ENCODE results near the gene CCDC192. TPM values are rescaled to one million over a fixed set of nuclear protein-coding genes. Genes with fewer than 3 reads are reported as not detected.

The CCDC192 gene
- total RNA-seq, 2 experiments from 2014 or later: not detected

DNA sequence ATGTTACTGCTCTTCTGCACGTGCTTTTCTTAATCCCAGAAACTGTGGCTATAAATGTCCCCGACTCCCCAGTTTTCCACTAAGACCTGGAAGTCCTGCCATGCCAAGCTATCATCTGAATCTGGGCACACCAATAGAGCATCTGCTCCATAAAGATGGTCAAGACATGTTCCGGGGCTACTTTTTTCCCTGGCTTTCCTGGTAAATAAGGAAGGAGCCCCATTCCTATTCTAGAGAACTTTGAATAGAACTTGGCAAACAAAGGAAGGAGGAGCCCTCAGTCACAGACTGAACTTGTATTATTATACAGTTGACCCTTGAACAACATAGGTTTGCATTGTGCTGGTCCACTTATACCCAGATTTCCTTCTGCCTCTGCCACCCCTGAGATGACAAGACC lies 182.9 kb downstream of the CCDC192 start:
- ChIA-PET POLR2A (no interaction called here), CTCF (no interaction called here)
- ATAC-seq (no peak), DNase-seq (no peak)
- Mint-ChIP-seq H3K9me3 (ENCODE audit: insufficient read depth) (no peaks in the 10 kb centered on the region), H3K27ac (no peak overlapping the region), H3K4me1 (ENCODE audit: low read depth) (no peaks in the 10 kb centered on the region), H3K4me3 (no peak overlapping the region), H3K27me3 (ENCODE audit: low read depth) (no peaks in the 10 kb centered on the region), H3K36me3 (ENCODE audit: low read depth) (no peaks in the 10 kb centered on the region)

DNA sequence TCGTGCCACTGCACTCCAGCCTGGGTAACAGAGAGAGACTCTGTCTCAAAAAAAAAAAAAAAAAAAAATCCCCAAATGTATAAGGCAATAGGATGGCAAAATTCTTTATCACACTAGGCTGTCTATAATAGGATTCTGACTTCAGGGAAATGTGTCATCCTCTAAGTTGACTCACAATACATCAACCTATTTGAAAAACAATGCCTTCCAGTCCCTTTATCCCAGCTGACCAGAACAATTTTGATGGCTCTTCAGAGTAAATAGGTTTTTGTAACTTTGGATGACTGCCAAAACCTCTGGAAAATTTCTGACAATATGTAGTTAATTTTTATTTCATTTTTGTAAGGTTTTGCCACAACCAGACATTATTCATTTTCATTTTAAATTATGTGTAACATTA lies 184.1 kb downstream of the CCDC192 start:
- H3K27ac Mint-ChIP-seq: no peak overlapping the region
- peaks cover 4% of the 10 kb centered on the region for H3K27me3 Mint-ChIP-seq (ENCODE audit: low read depth)
- H3K4me1 Mint-ChIP-seq (ENCODE audit: low read depth): no peaks in the 10 kb centered on the region
- POLR2A ChIA-PET: no interaction called here
- DNase-seq (no peak), ATAC-seq (no peak)
- CTCF ChIA-PET: no interaction called here
- no peaks in the 10 kb centered on the region for H3K36me3 Mint-ChIP-seq (ENCODE audit: low read depth)
- no peak overlapping the region for H3K4me3 Mint-ChIP-seq
- H3K9me3 Mint-ChIP-seq (ENCODE audit: insufficient read depth): no peaks in the 10 kb centered on the region

GRCh38 chr5:127891942-127892341 lies 188.8 kb downstream of the CCDC192 start:
- H3K4me1 Mint-ChIP-seq (ENCODE audit: low read depth): no peaks in the 10 kb centered on the region
- CTCF ChIA-PET: no interaction called here
- no peak for ATAC-seq
- H3K4me3 Mint-ChIP-seq: no peak overlapping the region
- H3K27ac Mint-ChIP-seq: no peak overlapping the region
- H3K27me3 Mint-ChIP-seq (ENCODE audit: low read depth): peaks cover 4% of the 10 kb centered on the region
- DNase-seq: no peak
- POLR2A ChIA-PET: interaction anchor here (1.0 kb wide), 1 partner anchor 42 kb away, joined by 3 read pairs; no protein-coding TSS in a partner anchor
- no peaks in the 10 kb centered on the region for H3K9me3 Mint-ChIP-seq (ENCODE audit: insufficient read depth)
- no peaks in the 10 kb centered on the region for H3K36me3 Mint-ChIP-seq (ENCODE audit: low read depth)

DNA sequence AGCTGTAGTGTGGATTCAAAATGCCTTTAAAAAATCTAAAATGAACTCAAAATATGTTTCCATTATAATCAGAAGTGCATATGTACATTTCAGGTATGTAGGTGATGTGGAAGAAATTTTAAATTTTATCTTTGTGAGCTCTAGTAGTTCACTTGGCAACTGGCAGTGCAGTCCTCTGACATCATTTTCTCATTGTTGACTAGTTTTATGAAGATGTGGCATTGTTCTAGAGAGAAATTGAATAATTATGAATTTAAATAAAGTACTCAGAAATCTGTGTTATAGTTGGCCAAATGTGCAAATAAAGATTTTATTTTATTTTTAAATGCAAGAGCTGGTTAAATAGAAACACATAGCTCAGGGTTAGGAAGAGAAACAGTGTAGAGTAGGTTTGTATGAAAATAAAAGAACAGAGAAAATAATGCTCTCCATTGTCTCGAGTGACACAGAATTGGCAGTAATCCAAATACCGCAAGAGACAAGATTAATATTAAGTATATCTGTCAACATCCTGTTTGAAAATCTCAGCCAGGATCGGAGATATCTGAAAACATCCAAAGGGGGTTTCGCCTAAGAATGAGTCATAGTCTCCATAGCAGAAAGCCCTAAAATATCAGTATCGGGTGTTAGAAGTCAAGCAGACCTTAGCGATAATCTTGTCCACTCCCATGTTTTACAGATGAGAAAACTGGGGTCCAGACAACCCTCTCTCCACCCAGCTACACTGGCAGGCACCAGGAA lies 189.4 kb downstream of the CCDC192 start:
- CTCF ChIA-PET: no interaction called here
- Mint-ChIP-seq H3K4me1 (ENCODE audit: low read depth) (no peaks in the 10 kb centered on the region), H3K36me3 (ENCODE audit: low read depth) (no peaks in the 10 kb centered on the region), H3K27me3 (ENCODE audit: low read depth) (peaks cover 4% of the 10 kb centered on the region), H3K4me3 (no peak overlapping the region), H3K27ac (no peak overlapping the region), H3K9me3 (ENCODE audit: insufficient read depth) (no peaks in the 10 kb centered on the region)
- POLR2A ChIA-PET: interaction anchor here (1.0 kb wide), 1 partner anchor 41 kb away, joined by 3 read pairs; no protein-coding TSS in a partner anchor
- DNase-seq (no peak), ATAC-seq (no peak)

GRCh38 chr5:127893232-127893631 lies 190.0 kb downstream of the CCDC192 start:
- ATAC-seq (no peak), DNase-seq (no peak)
- H3K4me3 Mint-ChIP-seq: no peak overlapping the region
- POLR2A ChIA-PET: interaction anchor here (1.0 kb wide), 1 partner anchor 41 kb away, joined by 3 read pairs; no protein-coding TSS in a partner anchor
- no peaks in the 10 kb centered on the region for H3K36me3 Mint-ChIP-seq (ENCODE audit: low read depth)
- no peak overlapping the region for H3K27ac Mint-ChIP-seq
- CTCF ChIA-PET: no interaction called here
- H3K4me1 Mint-ChIP-seq (ENCODE audit: low read depth): no peaks in the 10 kb centered on the region
- H3K27me3 Mint-ChIP-seq (ENCODE audit: low read depth): peaks cover 4% of the 10 kb centered on the region
- no peaks in the 10 kb centered on the region for H3K9me3 Mint-ChIP-seq (ENCODE audit: insufficient read depth)

DNA sequence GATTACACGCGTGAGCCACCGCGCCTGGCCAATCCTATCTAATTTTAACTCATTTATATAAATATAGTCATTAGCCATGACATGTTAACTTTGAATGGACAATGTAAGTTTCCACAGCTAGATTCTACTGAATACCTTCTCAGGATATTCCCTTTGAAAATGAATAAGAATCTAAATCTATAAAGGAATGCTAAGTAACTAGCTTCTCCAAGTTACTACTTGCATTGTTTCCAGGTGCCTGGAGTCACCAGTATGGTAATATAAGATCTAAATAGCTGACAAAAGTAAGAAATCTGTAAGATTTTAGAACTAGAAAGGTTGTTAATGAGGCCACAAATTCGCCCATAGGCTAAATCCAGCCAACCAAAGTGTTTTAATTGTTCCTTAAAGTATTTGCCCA lies 191.3 kb downstream of the CCDC192 start:
- Mint-ChIP-seq H3K9me3 (ENCODE audit: insufficient read depth) (no peaks in the 10 kb centered on the region), H3K36me3 (ENCODE audit: low read depth) (no peaks in the 10 kb centered on the region), H3K4me1 (ENCODE audit: low read depth) (no peaks in the 10 kb centered on the region), H3K4me3 (no peak overlapping the region), H3K27me3 (ENCODE audit: low read depth) (peaks cover 4% of the 10 kb centered on the region), H3K27ac (no peak overlapping the region)
- ChIA-PET CTCF (no interaction called here), POLR2A (no interaction called here)
- no peak for DNase-seq
- ATAC-seq: no peak

GRCh38 chr5:127898551-127899213 lies 195.5 kb downstream of the CCDC192 start:
- no peak for ATAC-seq
- ChIA-PET POLR2A (no interaction called here), CTCF (interaction anchor here (1.4 kb wide), 1 partner anchor 11 kb away, joined by 3 read pairs; no protein-coding TSS in a partner anchor)
- H3K4me3 Mint-ChIP-seq: no peak overlapping the region
- H3K36me3 Mint-ChIP-seq (ENCODE audit: low read depth): no peaks in the 10 kb centered on the region
- H3K27ac Mint-ChIP-seq: no peak overlapping the region
- H3K27me3 Mint-ChIP-seq (ENCODE audit: low read depth): no peaks in the 10 kb centered on the region
- DNase-seq: no peak
- no peaks in the 10 kb centered on the region for H3K9me3 Mint-ChIP-seq (ENCODE audit: insufficient read depth)
- H3K4me1 Mint-ChIP-seq (ENCODE audit: low read depth): no peaks in the 10 kb centered on the region

DNA sequence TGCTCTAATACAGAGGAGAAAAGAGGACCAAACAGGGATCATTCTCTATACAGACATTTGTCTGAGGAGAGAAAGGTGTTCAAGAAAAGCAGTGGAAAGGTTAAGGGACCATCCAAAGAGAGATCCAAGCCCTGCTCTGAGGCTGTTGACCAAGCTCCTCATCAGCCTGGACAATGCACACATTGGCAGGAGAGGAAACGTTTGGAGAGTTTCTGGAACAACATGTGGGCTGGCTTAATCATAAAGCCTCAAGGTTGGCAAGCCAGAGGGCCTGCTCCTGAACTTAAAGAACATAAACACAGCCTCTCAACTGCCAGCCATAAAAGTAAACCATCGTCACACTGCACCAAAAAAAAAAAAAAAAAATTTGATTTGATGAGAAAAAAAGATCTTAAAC lies 196.0 kb downstream of the CCDC192 start:
- no peaks in the 10 kb centered on the region for H3K27me3 Mint-ChIP-seq (ENCODE audit: low read depth)
- no peak for DNase-seq
- no peaks in the 10 kb centered on the region for H3K4me1 Mint-ChIP-seq (ENCODE audit: low read depth)
- H3K36me3 Mint-ChIP-seq (ENCODE audit: low read depth): no peaks in the 10 kb centered on the region
- ChIA-PET CTCF (interaction anchor here (1.4 kb wide), 1 partner anchor 11 kb away, joined by 3 read pairs; no protein-coding TSS in a partner anchor), POLR2A (no interaction called here)
- H3K4me3 Mint-ChIP-seq: no peak overlapping the region
- H3K9me3 Mint-ChIP-seq (ENCODE audit: insufficient read depth): no peaks in the 10 kb centered on the region
- H3K27ac Mint-ChIP-seq: no peak overlapping the region
- ATAC-seq: no peak

DNA sequence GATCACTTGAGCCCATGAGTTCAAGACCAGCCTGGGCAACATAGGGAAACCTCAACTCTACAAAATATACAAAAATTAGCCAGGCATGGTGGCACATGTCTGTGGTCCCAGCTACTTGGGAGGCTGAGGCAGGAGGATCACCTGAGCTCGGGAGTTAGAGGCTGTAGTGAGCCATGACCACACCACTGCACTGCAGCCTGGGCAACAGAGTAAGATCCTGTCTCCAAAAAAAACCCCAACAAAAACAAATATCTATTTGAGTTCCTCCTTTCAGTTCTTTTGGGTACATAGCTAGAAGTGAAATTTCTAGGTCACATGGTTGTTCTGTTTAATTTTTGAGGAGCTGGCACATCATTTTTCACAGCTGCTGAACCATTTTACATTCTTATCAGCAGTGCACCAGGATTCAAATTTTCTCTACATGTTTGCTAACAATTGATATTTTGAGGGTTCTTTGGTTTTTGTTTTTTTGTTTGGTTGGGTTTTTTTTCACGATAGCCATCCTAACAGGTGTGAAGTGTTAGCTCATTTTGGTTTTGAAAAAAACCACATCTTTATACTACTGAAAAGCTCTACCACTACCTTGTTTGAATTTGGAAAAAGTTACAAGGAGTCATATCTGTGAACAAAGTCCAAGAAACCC lies 203.5 kb downstream of the CCDC192 start:
- DNase-seq: no peak
- Mint-ChIP-seq H3K4me3 (no peak overlapping the region), H3K9me3 (ENCODE audit: insufficient read depth) (no peaks in the 10 kb centered on the region), H3K27ac (no peak overlapping the region), H3K4me1 (ENCODE audit: low read depth) (no peaks in the 10 kb centered on the region), H3K27me3 (ENCODE audit: low read depth) (peaks cover 5% of the 10 kb centered on the region), H3K36me3 (ENCODE audit: low read depth) (no peaks in the 10 kb centered on the region)
- ChIA-PET POLR2A (no interaction called here), CTCF (no interaction called here)
- ATAC-seq: no peak

- Mint-ChIP-seq H3K4me3 (no peak overlapping the region), H3K4me1 (ENCODE audit: low read depth) (no peaks in the 10 kb centered on the region), H3K27me3 (ENCODE audit: low read depth) (peaks cover 5% of the 10 kb centered on the region), H3K9me3 (ENCODE audit: insufficient read depth) (no peaks in the 10 kb centered on the region), H3K36me3 (ENCODE audit: low read depth) (no peaks in the 10 kb centered on the region), H3K27ac (no peak overlapping the region)
- ChIA-PET POLR2A (no interaction called here), CTCF (no interaction called here)
- DNase-seq (no peak), ATAC-seq (no peak)
Measured at GRCh38 chr5:127907907-127908306, 204.7 kb downstream of the CCDC192 start.

DNA sequence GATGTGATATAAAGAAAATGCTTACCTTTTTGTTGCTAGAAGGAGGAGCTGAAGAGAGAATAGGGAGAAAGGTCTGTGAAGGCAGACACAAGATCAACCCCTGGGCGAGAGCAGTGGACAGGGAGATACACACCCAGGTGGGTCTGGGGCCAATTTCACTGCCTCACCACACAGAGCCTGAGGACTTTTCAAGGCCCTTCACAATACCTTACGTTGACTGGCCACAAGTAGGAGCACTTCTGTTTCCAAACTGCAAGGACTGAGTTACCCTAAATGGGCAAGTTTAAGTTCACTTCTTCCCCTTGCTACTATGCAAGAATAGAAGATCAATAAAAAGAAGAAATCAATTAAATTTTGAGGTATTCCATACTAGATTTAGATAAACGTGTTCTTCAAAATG lies 205.9 kb downstream of the CCDC192 start:
- CTCF ChIA-PET: interaction anchor here (0.9 to 1.5 kb wide), 3 partner anchors 10 to 72 kb away, joined by 3 read pairs; no protein-coding TSS in a partner anchor
- Mint-ChIP-seq H3K36me3 (ENCODE audit: low read depth) (no peaks in the 10 kb centered on the region), H3K4me3 (no peak overlapping the region), H3K27ac (no peak overlapping the region), H3K4me1 (ENCODE audit: low read depth) (no peaks in the 10 kb centered on the region), H3K27me3 (ENCODE audit: low read depth) (peaks cover 8% of the 10 kb centered on the region), H3K9me3 (ENCODE audit: insufficient read depth) (no peaks in the 10 kb centered on the region)
- POLR2A ChIA-PET: no interaction called here
- DNase-seq (peak; percentile 22), ATAC-seq (peak; percentile 42)

DNA sequence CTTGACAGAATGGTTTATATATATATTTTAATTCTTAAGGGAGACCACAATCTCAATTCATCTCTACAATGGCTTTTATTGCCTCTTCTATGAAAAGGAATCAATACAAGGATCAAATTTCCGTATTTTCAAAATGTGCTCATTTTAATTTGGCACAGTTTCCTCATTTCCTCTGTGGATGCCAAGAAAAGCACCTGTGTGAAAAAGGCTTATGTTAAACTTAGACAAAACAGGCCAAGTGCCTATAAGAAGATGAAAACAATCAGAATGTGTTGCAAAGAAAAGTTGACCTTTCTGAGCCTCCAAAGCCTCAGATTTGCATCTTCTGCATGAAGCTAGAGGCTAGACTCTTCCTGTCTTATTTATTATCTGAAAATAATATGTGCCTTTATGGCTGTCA lies 206.6 kb downstream of the CCDC192 start:
- CTCF ChIA-PET: interaction anchor here (0.6 to 1.5 kb wide), 5 partner anchors 11 to 71 kb away, joined by 3 to 4 read pairs (median 3); no protein-coding TSS in a partner anchor
- H3K27ac Mint-ChIP-seq: no peak overlapping the region
- POLR2A ChIA-PET: no interaction called here
- H3K4me1 Mint-ChIP-seq (ENCODE audit: low read depth): no peaks in the 10 kb centered on the region
- no peak for DNase-seq
- H3K9me3 Mint-ChIP-seq (ENCODE audit: insufficient read depth): no peaks in the 10 kb centered on the region
- H3K27me3 Mint-ChIP-seq (ENCODE audit: low read depth): peaks cover 8% of the 10 kb centered on the region
- ATAC-seq: no peak
- no peak overlapping the region for H3K4me3 Mint-ChIP-seq
- H3K36me3 Mint-ChIP-seq (ENCODE audit: low read depth): no peaks in the 10 kb centered on the region

Measured in activated CD8-positive, alpha-beta T cell treated with anti-CD3 and anti-CD28 coated beads, Interleukin-2, amount 10 ng/mL, durations not matched to agents 7 days and 5 days (primary cell).